K562 (cell line): Measurements from ENCODE around the gene ABHD8. TPM values are rescaled to one million over a fixed set of nuclear protein-coding genes. Genes with fewer than 3 reads are reported as not detected.
A peak's percentile ranks its signal among the peaks of the same experiment; 100 is the strongest.

ENCODE experiments used
- BACH1 ChIP-seq: fragments of 200-800 bp; sonication (Bioruptor generic); IDR thresholded peaks from 2 replicates; pipeline ENCODE4 v1.6.1; 2016; ENCODE audit warnings: missing genetic modification characterization, missing compliant biosample characterization
- BCOR ChIP-seq: fragments of 450-650 bp; IDR thresholded peaks from 2 replicates; pipeline ENCODE4 v1.6.1; 2016
- BHLHE40 ChIP-seq: IDR thresholded peaks from 2 replicates; pipeline ENCODE4 v1.6.1; 2011; ENCODE audit warnings: low read length, improper control_type of control experiment
- CHD2 ChIP-seq: IDR thresholded peaks from 2 replicates; pipeline ENCODE4 v1.6.1; 2011; ENCODE audit warnings: low read depth, low read length
- DNMT1 ChIP-seq: fragments of 450-650 bp; IDR thresholded peaks from 2 replicates; pipeline ENCODE4 v1.6.1; 2016; ENCODE audit warnings: antibody characterized with exemption, mild to moderate bottlenecking
- FOXK1 ChIP-seq: sonication (generic); formaldehyde crosslinking; IDR thresholded peaks from 2 replicates; pipeline ENCODE4 v1.8.0; 2022; ENCODE audit warnings: missing genetic modification reagents, mild to moderate bottlenecking, borderline replicate concordance
- HDAC1 ChIP-seq, 2 experiments: fragments of 450-650 bp; IDR thresholded peaks; 2 replicates each; pipeline ENCODE4 v1.6.1; 2016 to 2017; ENCODE audit warnings: inconsistent platforms in 1 of 2, mild to moderate bottlenecking in 1 of 2, moderate library complexity in 1 of 2
- HMG20A ChIP-seq: fragments of 450-650 bp; formaldehyde crosslinking; conservative IDR thresholded peaks from 2 replicates; pipeline ENCODE4 v1.4.0; 2020; ENCODE audit warnings: mild to moderate bottlenecking, mixed read lengths
- NCOA2 ChIP-seq, 2 experiments: fragments of 450-650 bp; IDR thresholded peaks; 2 replicates each; pipeline ENCODE4 v1.6.1; 2018; ENCODE audit warnings: mild to moderate bottlenecking in 2 of 2, moderate library complexity in 1 of 2; ENCODE audit not compliant: partially characterized antibody in 2 of 2
- OTX1 ChIP-seq: fragments of 450-650 bp; formaldehyde crosslinking; IDR thresholded peaks from 2 replicates; pipeline ENCODE4 v1.4.0; 2022; ENCODE audit warnings: mild to moderate bottlenecking
- STAG1 ChIP-seq: sonication (generic); formaldehyde crosslinking; IDR thresholded peaks from 2 replicates; pipeline ENCODE4 v1.5.0; 2020; ENCODE audit warnings: missing genetic modification reagents, borderline replicate concordance
- USF1 ChIP-seq: sonication (generic); formaldehyde crosslinking; IDR thresholded peaks from 2 replicates; pipeline ENCODE4 v1.9.0; 2022; ENCODE audit warnings: mild to moderate bottlenecking, missing genetic modification reagents
- ZBTB33 ChIP-seq: sonication (generic); formaldehyde crosslinking; IDR thresholded peaks from 2 replicates; pipeline ENCODE4 v1.8.1; 2023; ENCODE audit warnings: mild to moderate bottlenecking, missing genetic modification reagents
- ZNF140 ChIP-seq: fragments of 250-450 bp; sonication (Bioruptor Pico); IDR thresholded peaks from 2 replicates; pipeline ENCODE4 v1.8.0; 2021; ENCODE audit warnings: moderate library complexity, mild to moderate bottlenecking, inconsistent platforms
- ZNF143 ChIP-seq: sonication (generic); formaldehyde crosslinking; IDR thresholded peaks from 2 replicates; pipeline ENCODE4 v1.9.0; 2022; ENCODE audit warnings: mild to moderate bottlenecking, missing genetic modification reagents
- ZNF830 ChIP-seq: fragments of 250-450 bp; sonication (Bioruptor Pico); IDR thresholded peaks from 2 replicates; pipeline ENCODE4 v1.5.0; 2021; ENCODE audit warnings: mild to moderate bottlenecking
- polyA plus RNA-seq, 8 experiments: library from polyadenylated mRNA; depleted of rRNA in 4 of 8; stranded (reverse) in 5 of 8; unstranded in 3 of 8; fragments of >200 nt; fragmentation: Nextera tagmentation in 2 of 8; fragmentation: Illumina TruSeq in 1 of 8; extraction: Ambion mirVana in 2 of 8; extraction: Trizol in 1 of 8; gene quantifications; 2 replicates each; pipeline versions ENCODE4 v1.2.1 to v1.2.3, GENCODE V29; 2011 to 2014; ENCODE audit warnings: inconsistent platforms in 1 of 8, missing spikeins in 1 of 8
- total RNA-seq, 7 experiments: library from RNA; depleted of rRNA in 6 of 7; stranded (reverse); fragments of >200 nt in 6 of 7; fragmentation: Illumina TruSeq in 2 of 7; extraction: Trizol in 2 of 7; gene quantifications; 2 replicates each; pipeline versions ENCODE4 v1.2.1 to v1.2.3, GENCODE V29; 2011 to 2021; ENCODE audit warnings: low replicate concordance in 1 of 7
- TF ChIP-seq, protein P1 (sequence below): fragments of 450-650 bp; IDR thresholded peaks from 2 replicates; pipeline ENCODE4 v1.6.1; 2017; ENCODE audit warnings: antibody characterized with exemption
- TF ChIP-seq, protein P2 (sequence below): fragments of 450-650 bp; formaldehyde crosslinking; IDR thresholded peaks from 2 replicates; pipeline ENCODE4 v1.4.0; 2022; ENCODE audit warnings: missing genetic modification characterization
- TF ChIP-seq, protein P3 (sequence below): fragments of 450-650 bp; IDR thresholded peaks from 2 replicates; pipeline ENCODE4 v1.6.1; 2014; ENCODE audit warnings: low read depth, mild to moderate bottlenecking, moderate library complexity, borderline replicate concordance
- TF ChIP-seq, protein P4 (sequence below): fragments of 450-650 bp; IDR thresholded peaks from 2 replicates; pipeline ENCODE4 v1.6.1; 2016; ENCODE audit warnings: low read depth, mild to moderate bottlenecking, moderate library complexity

ABHD8 gene
- total and polyA plus RNA-seq, 9 of the 15 experiments (the other 6 are each of a cell fraction or from before 2014, with no cell fraction given) = 0.04 to 6.6 (median 2.0) TPM; not detected in 1

- TF ChIP-seq, protein P1, sequence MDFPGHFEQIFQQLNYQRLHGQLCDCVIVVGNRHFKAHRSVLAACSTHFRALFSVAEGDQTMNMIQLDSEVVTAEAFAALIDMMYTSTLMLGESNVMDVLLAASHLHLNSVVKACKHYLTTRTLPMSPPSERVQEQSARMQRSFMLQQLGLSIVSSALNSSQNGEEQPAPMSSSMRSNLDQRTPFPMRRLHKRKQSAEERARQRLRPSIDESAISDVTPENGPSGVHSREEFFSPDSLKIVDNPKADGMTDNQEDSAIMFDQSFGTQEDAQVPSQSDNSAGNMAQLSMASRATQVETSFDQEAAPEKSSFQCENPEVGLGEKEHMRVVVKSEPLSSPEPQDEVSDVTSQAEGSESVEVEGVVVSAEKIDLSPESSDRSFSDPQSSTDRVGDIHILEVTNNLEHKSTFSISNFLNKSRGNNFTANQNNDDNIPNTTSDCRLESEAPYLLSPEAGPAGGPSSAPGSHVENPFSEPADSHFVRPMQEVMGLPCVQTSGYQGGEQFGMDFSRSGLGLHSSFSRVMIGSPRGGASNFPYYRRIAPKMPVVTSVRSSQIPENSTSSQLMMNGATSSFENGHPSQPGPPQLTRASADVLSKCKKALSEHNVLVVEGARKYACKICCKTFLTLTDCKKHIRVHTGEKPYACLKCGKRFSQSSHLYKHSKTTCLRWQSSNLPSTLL = peak; percentile 81; the same call in 1 of the 2 replicates
- TF ChIP-seq HMG20A (no peak), NCOA2 (IDR thresholded peaks at IDR 0.05; ENCODE audit: partially characterized antibody in 2 of 2) (no peak), BHLHE40 (no peak), STAG1 (CRISPR knock-in tag) (no peak), BCOR (no peak), ZNF830 (CRISPR knock-in tag) (no peak), OTX1 (peak; percentile 94), HDAC1 (IDR thresholded peaks at IDR 0.05) (peak in 1 of 2 experiments; percentile 73; a peak in 2 of 4 replicates), ZNF140 (CRISPR knock-in tag) (no peak), ZNF143 (CRISPR knock-in tag) (peak; percentile 95), ZBTB33 (CRISPR knock-in tag) (no peak), FOXK1 (CRISPR knock-in tag) (no peak), USF1 (CRISPR knock-in tag) (0 out of 2 replicates have a peak, but pooled peaks have one; percentile 19), BACH1 (peak; percentile 98), DNMT1 (no peak), CHD2 (peak; percentile 87)
- TF ChIP-seq, protein P2, sequence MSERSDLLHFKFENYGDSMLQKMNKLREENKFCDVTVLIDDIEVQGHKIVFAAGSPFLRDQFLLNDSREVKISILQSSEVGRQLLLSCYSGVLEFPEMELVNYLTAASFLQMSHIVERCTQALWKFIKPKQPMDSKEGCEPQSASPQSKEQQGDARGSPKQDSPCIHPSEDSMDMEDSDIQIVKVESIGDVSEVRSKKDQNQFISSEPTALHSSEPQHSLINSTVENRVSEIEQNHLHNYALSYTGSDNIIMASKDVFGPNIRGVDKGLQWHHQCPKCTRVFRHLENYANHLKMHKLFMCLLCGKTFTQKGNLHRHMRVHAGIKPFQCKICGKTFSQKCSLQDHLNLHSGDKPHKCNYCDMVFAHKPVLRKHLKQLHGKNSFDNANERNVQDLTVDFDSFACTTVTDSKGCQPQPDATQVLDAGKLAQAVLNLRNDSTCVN (CRISPR knock-in tag) = peak; percentile 38; the same call in 1 of the 2 replicates
- TF ChIP-seq, protein P3, sequence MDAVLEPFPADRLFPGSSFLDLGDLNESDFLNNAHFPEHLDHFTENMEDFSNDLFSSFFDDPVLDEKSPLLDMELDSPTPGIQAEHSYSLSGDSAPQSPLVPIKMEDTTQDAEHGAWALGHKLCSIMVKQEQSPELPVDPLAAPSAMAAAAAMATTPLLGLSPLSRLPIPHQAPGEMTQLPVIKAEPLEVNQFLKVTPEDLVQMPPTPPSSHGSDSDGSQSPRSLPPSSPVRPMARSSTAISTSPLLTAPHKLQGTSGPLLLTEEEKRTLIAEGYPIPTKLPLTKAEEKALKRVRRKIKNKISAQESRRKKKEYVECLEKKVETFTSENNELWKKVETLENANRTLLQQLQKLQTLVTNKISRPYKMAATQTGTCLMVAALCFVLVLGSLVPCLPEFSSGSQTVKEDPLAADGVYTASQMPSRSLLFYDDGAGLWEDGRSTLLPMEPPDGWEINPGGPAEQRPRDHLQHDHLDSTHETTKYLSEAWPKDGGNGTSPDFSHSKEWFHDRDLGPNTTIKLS = peak; percentile 82; the same call in 1 of the 2 replicates
- TF ChIP-seq, protein P4, sequence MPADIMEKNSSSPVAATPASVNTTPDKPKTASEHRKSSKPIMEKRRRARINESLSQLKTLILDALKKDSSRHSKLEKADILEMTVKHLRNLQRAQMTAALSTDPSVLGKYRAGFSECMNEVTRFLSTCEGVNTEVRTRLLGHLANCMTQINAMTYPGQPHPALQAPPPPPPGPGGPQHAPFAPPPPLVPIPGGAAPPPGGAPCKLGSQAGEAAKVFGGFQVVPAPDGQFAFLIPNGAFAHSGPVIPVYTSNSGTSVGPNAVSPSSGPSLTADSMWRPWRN = no peak
Measured at GRCh38 chr19:17266975-17267788, 36.0 kb downstream of the ABHD8 start, which contains the start of gene BABAM1 (continued).
